GM04504 (cell line): Measurements from ENCODE around the gene ARHGAP24.
"Not testable (repeated sequence)": the region's sequence is repeated elsewhere in the genome, so short reads cannot be mapped to it uniquely, and the experiment has no call there.

ENCODE experiments used
- DNase-seq: peaks from one replicate; pipeline ENCODE4 v3.0.0-alpha.2; 2012; ENCODE audit warnings: low read depth

The ARHGAP24 gene

DNA sequence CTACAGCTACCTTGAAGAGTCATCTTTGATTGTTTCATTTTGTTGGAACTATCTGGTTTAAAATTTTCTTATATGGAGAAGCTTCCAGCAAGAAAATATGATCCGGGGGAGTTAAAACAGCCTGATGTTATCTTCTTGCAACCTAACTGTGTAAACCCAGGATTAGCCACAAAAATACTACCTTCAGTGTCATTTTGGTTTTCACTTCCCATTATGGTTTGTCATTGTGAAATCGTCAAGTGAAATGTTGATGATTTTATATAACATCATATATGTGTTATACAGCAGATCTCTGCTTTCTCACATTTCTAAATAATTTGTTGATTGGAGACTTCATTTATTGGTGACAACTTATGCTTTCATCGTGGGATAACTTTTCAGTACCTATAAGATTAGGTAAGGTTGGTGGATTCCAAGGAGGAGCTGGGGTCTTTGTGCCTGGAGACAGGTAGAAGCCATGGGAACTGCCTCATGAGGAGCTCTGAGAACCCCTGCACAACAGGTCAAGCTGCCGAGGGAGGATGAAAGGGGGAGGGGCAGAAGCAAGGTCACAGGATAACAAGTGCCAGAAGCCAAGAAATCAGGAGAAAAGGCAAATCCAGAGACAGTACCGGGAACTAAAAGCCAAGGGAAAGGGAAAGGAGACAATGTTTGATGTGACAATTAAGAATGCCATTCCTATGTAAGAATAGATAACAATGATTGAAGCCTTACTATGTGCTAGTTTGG is 7.2 kb downstream of the ARHGAP24 start:
- no peak for DNase-seq

- DNase-seq: no peak
Measured at GRCh38 chr4:85486425-85487086, 11.6 kb downstream of the ARHGAP24 start.

GRCh38 chr4:85488416-85488815 is 13.5 kb downstream of the ARHGAP24 start:
- DNase-seq: no peak

GRCh38 chr4:85489273-85489981 is 14.5 kb downstream of the ARHGAP24 start:
- no peak for DNase-seq

GRCh38 chr4:85491527-85491926 is 16.6 kb downstream of the ARHGAP24 start:
- no peak for DNase-seq

DNA sequence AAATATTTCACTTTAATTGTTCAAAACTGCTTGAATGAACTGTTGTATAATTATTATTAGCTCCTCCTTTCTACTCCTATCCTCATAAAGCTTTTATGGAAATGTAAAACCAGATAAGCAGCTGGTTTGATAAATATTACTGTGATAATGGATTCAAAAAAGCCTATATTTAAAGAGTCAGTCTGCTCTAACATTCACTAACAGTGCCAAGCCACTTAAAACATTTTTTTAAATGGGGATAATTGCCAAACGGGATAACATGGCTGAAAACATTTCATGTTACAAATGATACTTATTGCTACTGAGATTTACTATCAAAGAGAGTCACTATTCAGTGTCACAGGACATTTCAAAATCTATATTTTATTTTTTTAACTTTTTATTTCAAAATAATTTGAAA is 17.4 kb downstream of the ARHGAP24 start:
- no peak for DNase-seq

DNA sequence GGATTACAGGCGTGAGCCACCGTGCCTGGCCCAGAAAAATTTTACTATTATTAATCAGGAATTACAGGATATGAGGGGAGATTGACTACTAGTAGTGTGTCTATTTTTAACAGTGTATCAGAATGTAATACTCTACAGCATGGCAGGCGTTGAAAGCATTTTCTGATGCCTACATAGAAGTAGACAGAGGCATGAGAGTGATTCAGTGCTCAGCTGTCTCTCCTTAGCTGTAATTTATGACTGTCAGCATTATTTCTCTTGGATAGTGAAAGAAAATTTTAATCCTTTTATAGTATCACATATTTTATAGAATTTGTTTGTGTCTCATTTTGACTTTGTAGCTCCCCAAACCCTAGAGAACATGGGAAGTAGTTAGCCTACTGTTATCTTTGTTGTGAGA is 20.7 kb downstream of the ARHGAP24 start:
- no peak for DNase-seq

GRCh38 chr4:85496126-85496849 is 21.3 kb downstream of the ARHGAP24 start:
- DNase-seq: no peak

DNA sequence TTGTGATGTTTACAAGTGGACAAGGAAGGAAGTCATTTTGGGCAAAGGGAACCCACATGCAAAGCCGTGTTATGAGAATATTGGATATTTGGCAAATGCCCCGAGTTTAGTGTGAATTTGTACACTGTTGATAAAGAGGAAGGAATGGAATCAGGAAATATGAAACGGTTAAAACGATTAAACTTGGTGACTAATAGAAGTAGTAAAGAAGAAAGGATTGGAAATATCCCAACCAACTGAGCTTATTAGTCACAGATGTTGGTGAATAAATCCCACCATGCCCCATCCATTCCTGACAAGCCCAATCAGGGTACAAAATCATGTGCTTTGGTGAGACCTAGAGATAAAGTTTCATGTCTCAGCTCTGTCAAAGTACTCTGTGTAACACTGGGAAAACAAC is 22.0 kb downstream of the ARHGAP24 start:
- DNase-seq: no peak

- no peak for DNase-seq
Measured at GRCh38 chr4:85498068-85498733, 23.3 kb downstream of the ARHGAP24 start.

- no peak for DNase-seq
Measured at GRCh38 chr4:85499573-85499972, 24.6 kb downstream of the ARHGAP24 start.

DNA sequence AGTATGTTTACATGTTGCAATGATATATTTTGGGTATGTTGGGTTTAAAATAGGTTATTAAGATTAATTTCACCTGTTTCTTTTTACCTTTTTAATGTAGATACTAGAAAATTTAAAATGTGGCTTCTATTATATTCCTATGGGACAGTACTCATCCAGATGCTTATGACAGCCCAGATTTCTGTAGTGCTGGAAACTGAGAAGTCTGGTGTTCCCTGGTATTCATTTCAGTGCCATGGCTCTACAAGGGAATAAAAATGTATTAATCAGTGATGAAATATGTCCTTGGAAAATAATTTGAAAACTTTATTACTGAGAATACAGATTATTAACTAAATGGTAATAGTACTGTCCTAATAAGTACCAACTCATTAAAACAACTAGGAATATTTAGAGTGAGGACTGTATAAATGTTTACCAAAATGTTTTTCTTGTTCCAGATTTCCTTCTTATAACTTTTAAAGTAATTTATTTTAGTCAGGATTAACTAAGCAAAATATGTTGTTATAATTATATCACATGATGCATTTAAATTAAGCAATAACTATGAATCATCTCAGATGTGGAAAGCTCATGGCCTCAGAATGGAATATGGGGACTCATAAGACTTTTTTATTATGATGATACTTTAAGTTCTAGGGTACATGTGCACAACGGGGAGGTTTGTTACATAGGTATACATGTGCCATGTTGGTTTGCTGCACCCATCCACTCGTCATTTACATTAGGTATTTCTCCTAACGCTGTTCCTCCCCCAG is 25.3 kb downstream of the ARHGAP24 start:
- no peak for DNase-seq

GRCh38 chr4:85501145-85501544 is 26.2 kb downstream of the ARHGAP24 start:
- not testable (repeated sequence) for DNase-seq

- no peak for DNase-seq
Measured at GRCh38 chr4:85508654-85509053, 33.7 kb downstream of the ARHGAP24 start.

DNA sequence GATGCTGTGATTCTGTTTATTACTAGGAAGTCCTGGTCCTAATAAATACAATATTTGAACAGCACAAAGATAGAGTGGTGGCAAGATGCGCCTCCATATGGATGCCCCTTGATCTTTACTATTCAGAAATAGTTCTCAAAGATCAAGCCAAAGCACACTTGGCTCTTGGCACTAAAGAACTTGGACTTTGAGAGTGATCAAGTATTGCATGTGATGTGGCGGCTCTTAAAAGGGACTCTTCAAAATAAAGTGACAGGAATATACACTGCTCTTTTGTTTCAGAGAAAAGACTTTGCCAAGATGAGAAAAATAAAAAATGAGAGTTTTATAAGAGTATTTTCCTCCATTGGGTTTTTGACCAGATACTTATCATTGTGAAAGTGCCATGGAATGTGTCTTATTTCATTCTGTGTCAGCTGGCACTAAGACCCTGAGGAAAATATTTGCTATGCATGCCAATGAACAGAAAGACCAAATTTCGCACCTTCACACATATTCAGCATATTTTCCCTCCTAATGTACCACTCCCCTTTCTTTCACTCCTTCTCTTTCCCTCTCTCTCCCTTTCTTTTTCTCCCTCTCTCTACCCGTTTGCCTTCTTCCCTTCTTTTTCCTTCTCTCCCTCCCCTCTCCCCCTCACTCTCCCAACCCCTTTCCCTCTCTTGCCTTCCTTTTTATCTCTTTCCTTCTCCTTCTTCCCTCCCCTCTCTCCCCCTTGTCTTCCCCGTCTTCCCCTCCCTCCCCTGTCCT is 35.1 kb downstream of the ARHGAP24 start:
- DNase-seq: no peak

DNA sequence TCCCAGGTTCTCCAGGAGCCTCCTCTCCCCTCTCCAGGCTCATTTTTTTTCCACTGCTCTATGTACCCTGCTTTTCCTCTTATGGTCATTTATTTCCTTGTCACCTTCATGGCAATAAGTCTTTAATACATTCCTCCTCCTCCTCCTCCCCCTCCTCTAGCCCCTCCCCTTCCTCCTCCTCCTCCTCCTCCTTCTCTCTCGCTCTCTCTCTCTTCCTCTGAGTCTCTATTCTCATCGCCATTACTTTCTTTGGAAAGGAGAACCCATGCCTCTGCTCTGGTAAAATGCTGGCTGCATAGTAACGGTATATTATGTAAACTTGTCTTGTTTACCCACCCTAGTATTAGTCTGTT is 35.7 kb downstream of the ARHGAP24 start:
- no peak for DNase-seq

DNA sequence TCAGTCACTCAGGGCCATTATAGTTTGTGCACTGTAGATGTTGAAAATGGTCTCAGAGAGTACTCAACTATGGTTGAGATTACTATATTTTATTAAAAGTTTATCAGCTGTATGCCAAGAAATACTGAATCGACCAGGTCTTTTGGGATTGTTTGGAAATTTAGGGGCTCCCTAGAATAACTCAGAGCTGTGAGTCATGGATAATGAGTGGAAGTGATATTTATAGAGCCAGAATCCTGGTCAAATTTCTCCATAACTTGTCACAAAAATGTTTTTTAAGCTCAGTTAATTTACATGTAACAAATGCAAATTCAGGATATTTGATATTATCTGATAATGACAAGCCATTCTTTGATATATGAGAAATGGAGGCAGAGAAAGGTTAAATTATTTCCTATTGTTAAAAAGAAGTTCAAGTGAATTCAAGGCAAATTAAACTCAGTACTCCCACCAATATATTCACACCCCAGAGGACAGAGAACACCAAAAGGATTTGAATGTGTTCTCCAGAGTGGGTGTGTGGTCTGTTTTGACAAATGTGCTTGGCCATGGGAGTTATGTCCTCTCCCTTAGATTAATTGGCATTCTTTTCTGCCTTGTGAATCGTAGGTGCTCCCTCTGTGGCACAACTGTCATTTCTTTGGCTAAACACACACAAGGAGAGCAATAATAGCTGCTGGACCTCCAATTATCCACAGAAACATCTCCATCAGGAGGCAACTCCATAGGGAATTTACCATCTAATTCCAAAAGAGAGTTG is 37.7 kb downstream of the ARHGAP24 start:
- DNase-seq: no peak

DNA sequence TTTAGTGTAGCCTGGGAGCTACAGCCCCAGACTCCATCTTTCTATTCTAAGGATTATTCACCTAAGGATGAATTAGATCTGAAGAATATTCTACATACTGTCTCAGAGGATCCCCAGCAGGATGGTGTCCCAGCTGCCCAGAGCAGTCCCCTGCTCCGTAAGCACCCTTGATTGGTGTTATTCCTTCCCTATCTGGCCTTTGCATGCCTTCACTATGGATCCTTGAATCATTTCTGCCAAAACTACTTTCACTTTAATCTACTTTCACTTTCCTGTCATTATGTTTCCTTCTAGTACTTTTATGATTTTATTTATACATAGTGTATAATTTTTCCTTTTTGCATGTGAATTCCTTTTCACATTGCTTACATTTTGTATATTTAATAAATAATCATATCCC is 39.2 kb downstream of the ARHGAP24 start:
- DNase-seq: no peak

GRCh38 chr4:85514783-85515182 is 39.8 kb downstream of the ARHGAP24 start:
- no peak for DNase-seq

- DNase-seq: no peak
Measured at GRCh38 chr4:85515701-85516100, 40.8 kb downstream of the ARHGAP24 start.
